Amniotic stem cell (primary cell): ENCODE data around the gene LY6G5C.
A peak's percentile ranks its signal among the peaks of the same experiment; 100 is the strongest.

Source experiments
- DNase-seq: peaks from one replicate; lab custom pipeline; 2025; lab: John Stamatoyannopoulos, UW

The LY6G5C gene

GRCh38 chr6:31639449-31639861 lies 41.4 kb downstream of the LY6G5C start:
- DNase-seq, result peak; percentile 13

- DNase-seq, result no peak
These were observed 41.8 kb downstream of the LY6G5C start for GRCh38 chr6:31639043-31639442.

- DNase-seq, result no peak
These were observed 43.9 kb downstream of the LY6G5C start for GRCh38 chr6:31636698-31637596.

GRCh38 chr6:31634969-31635575 lies 45.8 kb downstream of the LY6G5C start:
- no peak for DNase-seq

- DNase-seq, result no peak
These were observed 46.7 kb downstream of the LY6G5C start for GRCh38 chr6:31634131-31634530.

GRCh38 chr6:31633447-31633846 lies 47.4 kb downstream of the LY6G5C start:
- DNase-seq, result no peak

- DNase-seq, result no peak
These were observed 48.5 kb downstream of the LY6G5C start for GRCh38 chr6:31632279-31632946.

- DNase-seq, result no peak
These were observed 49.1 kb downstream of the LY6G5C start for GRCh38 chr6:31631681-31632278.

GRCh38 chr6:31631209-31631608 lies 49.7 kb downstream of the LY6G5C start:
- DNase-seq, result no peak

GRCh38 chr6:31630177-31630934 lies 50.5 kb downstream of the LY6G5C start:
- no peak for DNase-seq

- DNase-seq, result no peak
These were observed 51.9 kb downstream of the LY6G5C start for GRCh38 chr6:31629014-31629413.

GRCh38 chr6:31627690-31628287 lies 53.1 kb downstream of the LY6G5C start:
- no peak for DNase-seq

GRCh38 chr6:31626952-31627351 lies 53.9 kb downstream of the LY6G5C start:
- no peak for DNase-seq
